ENCODE measurements around the gene NOP14.

GRCh38 chr4:2958446-2958845, 4.8 kb downstream of the NOP14 start:
- TF ChIP-seq CTCF (IDR thresholded peaks at IDR 0.05) (no peak), POLR2A (IDR thresholded peaks at IDR 0.05) (no peak)
